Brain pericyte (primary cell): Measurements from ENCODE around the gene JHY.

Experiments used
- DNase-seq: peaks from one replicate; pipeline ENCODE4 v3.0.0-alpha.2; 2012; ENCODE audit warnings: low read depth, low spot score

Gene JHY

GRCh38 chr11:122871302-122871701, 11.3 kb upstream of the JHY start:
- no peak for DNase-seq

GRCh38 chr11:122872046-122872445, 10.5 kb upstream of the JHY start:
- DNase-seq: no peak

- DNase-seq: no peak
Observed at GRCh38 chr11:122874991-122875390, 7.6 kb upstream of the JHY start.

- DNase-seq: no peak
Observed at GRCh38 chr11:122877732-122878131, 4.8 kb upstream of the JHY start.

- DNase-seq: no peak
Observed at GRCh38 chr11:122879785-122880184, 2.8 kb upstream of the JHY start.

- no peak for DNase-seq
Observed at GRCh38 chr11:122882857-122883645, 492 bp downstream of the JHY start.

- peak; percentile 61 for DNase-seq
Observed at GRCh38 chr11:122883646-122883979, 1.1 kb downstream of the JHY start.

GRCh38 chr11:122888162-122888561, 5.6 kb downstream of the JHY start:
- DNase-seq: no peak

- no peak for DNase-seq
Observed at GRCh38 chr11:122893131-122893530, 10.6 kb downstream of the JHY start.

GRCh38 chr11:122895563-122895962, 13.0 kb downstream of the JHY start:
- no peak for DNase-seq

- DNase-seq: no peak
Observed at GRCh38 chr11:122897606-122898210, 15.1 kb downstream of the JHY start.

GRCh38 chr11:122898799-122899198, 16.2 kb downstream of the JHY start:
- no peak for DNase-seq

- no peak for DNase-seq
Observed at GRCh38 chr11:122900587-122901202, 18.1 kb downstream of the JHY start.

- DNase-seq: no peak
Observed at GRCh38 chr11:122902951-122903350, 20.4 kb downstream of the JHY start.

- no peak for DNase-seq
Observed at GRCh38 chr11:122910775-122911174, 28.2 kb downstream of the JHY start.

GRCh38 chr11:122917311-122917710, 34.8 kb downstream of the JHY start:
- DNase-seq: no peak

- no peak for DNase-seq
Observed at GRCh38 chr11:122918734-122919133, 36.2 kb downstream of the JHY start.

GRCh38 chr11:122920579-122920978, 38.0 kb downstream of the JHY start:
- DNase-seq: no peak

- no peak for DNase-seq
Observed at GRCh38 chr11:122922893-122923292, 40.3 kb downstream of the JHY start.

- no peak for DNase-seq
Observed at GRCh38 chr11:122923302-122923701, 40.7 kb downstream of the JHY start.

GRCh38 chr11:122931510-122931909, 49.0 kb downstream of the JHY start:
- no peak for DNase-seq

GRCh38 chr11:122933416-122933815, 50.9 kb downstream of the JHY start:
- no peak for DNase-seq

- no peak for DNase-seq
Observed at GRCh38 chr11:122937983-122938382, 55.4 kb downstream of the JHY start.
